Testis (tissue), 2 donors: ENCODE results near the gene TSPAN12.

Experiments used
- CTCF ChIP-seq, 3 experiments: fragments of 450-650 bp in 2 of 3; fragments of 200-600 bp in 1 of 3; sonication (generic) in 1 of 3; IDR thresholded peaks; one replicate each; pipeline ENCODE4 v1.5.1; 2016 to 2019; ENCODE audit warnings: antibody characterized with exemption in 3 of 3, mild to moderate bottlenecking in 2 of 3, moderate library complexity in 1 of 3
- POLR2A ChIP-seq: fragments of 450-650 bp; IDR thresholded peaks from one replicate; pipeline ENCODE4 v1.6.1; 2017; ENCODE audit warnings: antibody characterized with exemption, mild to moderate bottlenecking, moderate library complexity

DNA sequence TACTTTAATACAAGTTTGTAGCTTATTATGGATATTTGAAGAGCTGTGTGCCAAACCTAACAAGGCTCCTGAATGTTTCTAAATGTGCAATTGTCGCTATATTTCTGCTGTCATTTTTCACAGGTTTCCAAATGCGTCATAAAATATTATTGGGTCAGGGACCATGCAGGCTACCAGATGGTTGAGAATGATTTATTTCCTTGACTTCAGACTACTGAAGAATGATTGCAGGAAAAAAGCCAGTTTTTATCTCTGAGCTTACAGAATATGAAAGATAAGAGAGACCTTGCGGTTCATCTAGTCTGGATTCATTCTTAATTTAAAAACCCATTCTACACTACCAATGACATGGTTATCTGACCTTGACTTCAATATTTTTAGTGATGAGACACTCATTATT is 55.2 kb downstream of the TSPAN12 start:
- no peak for TF ChIP-seq CTCF (IDR thresholded peaks at IDR 0.05)
- no peak for TF ChIP-seq POLR2A
